ENCODE data around the gene LPAR1. TPM values are rescaled to one million over a fixed set of nuclear protein-coding genes. Genes with fewer than 3 reads are reported as not detected.

The LPAR1 gene
- total and polyA plus RNA-seq, 11 donors: 3.7 to 19.3 (median 6.9) TPM

DNA sequence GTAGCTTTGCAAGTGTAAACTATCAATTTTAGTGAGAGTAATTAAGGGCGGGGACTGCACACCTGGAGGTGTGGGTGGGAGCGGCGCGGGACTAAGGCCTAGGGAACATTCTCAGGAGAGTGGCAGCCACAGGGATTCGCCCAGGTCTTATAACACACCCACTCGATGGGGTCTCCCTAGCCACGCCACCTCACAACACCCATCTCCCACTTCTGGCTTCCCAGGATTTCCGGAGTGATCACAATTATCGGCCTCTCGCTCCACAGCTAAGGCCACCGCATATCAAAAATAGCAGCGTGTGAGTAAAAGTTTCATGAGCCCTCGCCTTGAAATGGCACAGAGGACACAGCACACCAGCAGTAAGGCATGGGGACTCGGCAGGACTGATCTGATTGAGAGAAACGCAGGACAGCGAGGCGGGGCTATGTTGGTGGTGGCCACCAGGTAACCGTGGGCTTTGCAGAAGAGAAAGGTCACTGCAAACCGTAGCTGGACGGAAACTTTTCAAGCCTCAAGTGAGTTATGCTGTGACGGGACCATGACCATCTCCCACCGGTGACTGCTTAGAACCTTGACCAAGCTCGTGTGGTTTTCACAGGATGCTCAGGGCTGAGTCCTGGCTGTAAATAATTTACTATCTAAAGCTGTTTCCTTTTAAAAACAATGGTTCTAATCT lies 1.1 kb upstream of the LPAR1 start:
- peak overlapping the region in 8 of 12 donors; percentile 65 to 82 (median 74) for H3K27ac ChIP-seq
- peaks cover 4 to 43% (median 32%) of the 10 kb centered on the region in 9 donors for H3K27me3 ChIP-seq
- H3K36me3 ChIP-seq: no peaks in the 10 kb centered on the region
- peak in 1 of 4 donors; percentile 15 for ATAC-seq
- H3K4me3 ChIP-seq: peak overlapping the region in 9 of 12 donors; percentile 52 to 73 (median 70)
- peaks cover 0 to under 1% (median 0%) of the 10 kb centered on the region in 12 donors for H3K9me3 ChIP-seq
- TF ChIP-seq POLR2A (IDR thresholded peaks at IDR 0.05) (no peak), CTCF (IDR thresholded peaks at IDR 0.05) (no peak)
- H3K4me1 ChIP-seq: peaks cover 0 to 24% (median 2%) of the 10 kb centered on the region in 12 donors
- intact Hi-C loops (cut with DNase I): loop anchor here in 2 of 10 donors (5.0 to 10.0 kb wide), 2 partner anchors 125 to 258 kb away; no protein-coding TSS in a partner anchor
- DNase-seq: peak in 1 of 5 donors; percentile 62
- 27 to 37% (median 32%) methylated on average over 23 of the region's 23 CpGs for WGBS, 4 donors

GRCh38 chr9:111037708-111038330 lies 451 bp downstream of the LPAR1 start:
- DNase-seq (peak in 4 of 5 donors; percentile 15 to 70 (median 27)), ATAC-seq (peak in 2 of 4 donors; percentile 35 to 38)
- intact Hi-C loops (cut with DNase I): loop anchor here in 2 of 10 donors (5.0 to 10.0 kb wide), 2 partner anchors 123 to 259 kb away; no protein-coding TSS in a partner anchor
- Histone ChIP-seq H3K27me3 (peaks cover 4 to 59% (median 34%) of the 10 kb centered on the region in 9 donors), H3K27ac (peak overlapping the region; percentile 53 to 82 (median 78)), H3K36me3 (no peaks in the 10 kb centered on the region), H3K4me1 (peaks cover 0 to 31% (median 2%) of the 10 kb centered on the region in 12 donors), H3K4me3 (peak overlapping the region; percentile 22 to 73 (median 60)), H3K9me3 (no peaks in the 10 kb centered on the region)
- TF ChIP-seq CTCF (IDR thresholded peaks at IDR 0.05) (peak in 1 of 12 donors; percentile 5), POLR2A (IDR thresholded peaks at IDR 0.05) (no peak)
- WGBS, 4 donors: 0 to 2% (median 1%) methylated on average over 21 to 83 of the region's 83 CpGs; no CpG with 5 or more reads in 1 of the 4 donors

DNA sequence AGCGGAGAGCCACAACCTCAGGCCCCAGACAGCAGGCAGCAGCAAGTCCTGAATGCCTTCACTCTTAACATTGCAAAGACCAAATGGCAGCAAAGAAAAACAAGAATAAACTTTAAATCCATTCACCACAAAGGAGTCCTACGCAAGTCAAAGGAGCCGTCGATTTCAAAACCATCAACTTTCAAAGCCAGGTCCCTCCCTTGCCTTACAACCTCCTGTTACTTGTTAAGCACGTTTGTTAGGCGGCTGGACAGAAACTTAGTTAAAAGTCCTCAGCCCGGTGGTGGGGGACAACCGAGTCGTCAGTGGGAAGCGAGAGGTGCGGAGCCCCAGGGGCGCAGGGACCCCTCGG lies 938 bp downstream of the LPAR1 start:
- Histone ChIP-seq H3K36me3 (no peaks in the 10 kb centered on the region), H3K4me3 (peak overlapping the region; percentile 22 to 73 (median 60)), H3K27ac (peak overlapping the region; percentile 53 to 82 (median 78)), H3K9me3 (no peaks in the 10 kb centered on the region), H3K4me1 (peaks cover 0 to 31% (median 2%) of the 10 kb centered on the region in 12 donors), H3K27me3 (peaks cover 4 to 63% (median 34%) of the 10 kb centered on the region in 9 donors)
- WGBS, 4 donors: 6 to 8% (median 8%) methylated on average over 12 to 13 of the region's 13 CpGs
- ATAC-seq (no peak), DNase-seq (no peak)
- intact Hi-C loops (cut with DNase I): loop anchor here in 2 of 10 donors (5.0 to 10.0 kb wide), 2 partner anchors 123 to 260 kb away; no protein-coding TSS in a partner anchor
- TF ChIP-seq POLR2A (IDR thresholded peaks at IDR 0.05) (no peak), CTCF (IDR thresholded peaks at IDR 0.05) (no peak)

- intact Hi-C loops (cut with DNase I): loop anchor here in 2 of 10 donors (5.0 to 10.0 kb wide), 2 partner anchors 122 to 260 kb away; no protein-coding TSS in a partner anchor
- DNase-seq (no peak), ATAC-seq (no peak)
- peaks cover 0 to 31% (median 2%) of the 10 kb centered on the region in 12 donors for H3K4me1 ChIP-seq
- H3K27me3 ChIP-seq: peaks cover 4 to 66% (median 34%) of the 10 kb centered on the region in 9 donors
- no peaks in the 10 kb centered on the region for H3K9me3 ChIP-seq
- H3K36me3 ChIP-seq: no peaks in the 10 kb centered on the region
- peak overlapping the region; percentile 13 to 82 (median 78) for H3K27ac ChIP-seq
- H3K4me3 ChIP-seq: peak overlapping the region; percentile 7 to 73 (median 60)
- TF ChIP-seq CTCF (IDR thresholded peaks at IDR 0.05) (no peak), POLR2A (IDR thresholded peaks at IDR 0.05) (no peak)
- 24 to 29% (median 25%) methylated on average over 8 of the region's 8 CpGs for WGBS, 4 donors
Observed at GRCh38 chr9:111036946-111037345, 1.3 kb downstream of the LPAR1 start.

Data from heart left ventricle (tissue), 16 donors.